HCT116 (cell line): Measurements from ENCODE around the gene MRAS.

ENCODE experiments used
- CEBPB ChIP-seq: IDR thresholded peaks from 2 replicates; pipeline ENCODE4 v1.6.1; 2012; ENCODE audit warnings: low read depth
- CTCF ChIP-seq, 3 experiments: fragments of 200-600 bp in 1 of 3; sonication (generic) in 1 of 3; IDR thresholded peaks in 2 of 3; conservative IDR thresholded peaks in 1 of 3; 2 replicates each; pipeline ENCODE4 v1.5.1; 2012 to 2017; ENCODE audit warnings: low read depth in 2 of 3, low read length in 2 of 3, antibody characterized with exemption in 1 of 3, borderline replicate concordance in 1 of 3, control low read depth in 1 of 3, mild to moderate bottlenecking in 1 of 3, mixed read lengths in 1 of 3, mixed run types in 1 of 3, moderate library complexity in 1 of 3; ENCODE audit not compliant: insufficient read depth in 1 of 3
- EGR1 ChIP-seq: IDR thresholded peaks from 2 replicates; pipeline ENCODE4 v1.6.1; 2012; ENCODE audit warnings: low read depth
- ELF1 ChIP-seq: IDR thresholded peaks from 2 replicates; pipeline ENCODE4 v1.6.1; 2012; ENCODE audit warnings: low read depth, borderline replicate concordance
- EZH2 ChIP-seq: fragments of 200-600 bp; sonication (generic); IDR thresholded peaks from 2 replicates; pipeline ENCODE4 v1.6.1; 2017; ENCODE audit warnings: antibody characterized with exemption, mixed run types
- MAX ChIP-seq: IDR thresholded peaks from 2 replicates; pipeline ENCODE4 v1.6.1; 2012
- POLR2A ChIP-seq: IDR thresholded peaks from 2 replicates; pipeline ENCODE4 v1.7.0; 2011; ENCODE audit warnings: borderline replicate concordance; ENCODE audit not compliant: insufficient read depth, insufficient read length; ENCODE audit errors: extremely low read depth
- POLR2AphosphoS5 ChIP-seq: IDR thresholded peaks from 2 replicates; pipeline ENCODE4 v1.6.1; 2011; ENCODE audit warnings: mild to moderate bottlenecking, low read depth, low read length, moderate library complexity
- RAD21 ChIP-seq: IDR thresholded peaks from 2 replicates; pipeline ENCODE4 v1.6.1; 2012; ENCODE audit warnings: low read depth, mild to moderate bottlenecking
- SP1 ChIP-seq: IDR thresholded peaks from 2 replicates; pipeline ENCODE4 v1.6.1; 2012; ENCODE audit warnings: low read depth
- ZNF274 ChIP-seq: fragments of 200-500 bp; sonication (Bioruptor generic); IDR thresholded peaks from 2 replicates; pipeline ENCODE4 v1.6.1; 2014; ENCODE audit warnings: mild to moderate bottlenecking, low read depth, low read length, inconsistent platforms

GRCh38 chr3:138356730-138357405 is 8.5 kb downstream of the MRAS start:
- TF ChIP-seq POLR2A: no peak
- no peak for TF ChIP-seq SP1
- TF ChIP-seq ELF1: no peak
- no peak for TF ChIP-seq CTCF (IDR thresholded peaks at IDR 0.05 in 2 of 3, conservative IDR thresholded peaks at IDR 0.05 in 1 of 3; ENCODE audit: borderline replicate concordance in 1 of 3, insufficient read depth in 1 of 3, low read depth in 2 of 3, low read length in 2 of 3)
- no peak for TF ChIP-seq POLR2AphosphoS5
- no peak for TF ChIP-seq RAD21
- no peak for TF ChIP-seq ZNF274
- TF ChIP-seq MAX: no peak
- TF ChIP-seq EZH2: no peak
- TF ChIP-seq EGR1: no peak
- TF ChIP-seq CEBPB: no peak
